Activated CD8-positive, alpha-beta memory T cell treated with anti-CD3 and anti-CD28 coated beads for 1 hour (primary cell): Measurements from ENCODE around the gene ARHGEF5.
"Not testable (repeated sequence)": the region's sequence is repeated elsewhere in the genome, so short reads cannot be mapped to it uniquely, and the experiment has no call there.

ENCODE experiments used
- DNase-seq, 2 donors: peaks; one replicate each; pipeline ENCODE4 v3.0.0-alpha.2; 2020; ENCODE audit warnings: low read depth in 1 of 2; ENCODE audit errors: extremely low read depth in 1 of 2

ARHGEF5 gene

DNA sequence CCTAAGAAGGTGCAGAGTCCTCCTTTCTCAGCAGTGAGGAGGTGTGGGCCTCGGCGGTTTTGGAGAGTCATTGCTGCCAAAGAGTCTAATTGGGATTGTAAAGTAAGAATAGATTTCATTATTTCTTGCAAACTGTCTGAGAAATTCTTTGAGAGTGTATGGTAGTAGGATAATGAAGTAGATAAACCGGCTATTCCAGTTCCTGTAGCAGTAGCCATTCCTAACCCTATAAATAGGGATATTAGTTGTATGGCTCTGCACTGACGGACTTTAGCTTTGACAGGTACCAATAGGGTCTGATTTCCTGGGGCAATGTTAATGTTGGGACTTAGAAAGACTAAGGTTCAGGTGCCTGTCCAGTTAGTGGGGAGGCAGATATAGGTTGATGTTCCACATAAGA, 63.7 kb downstream of the ARHGEF5 start:
- not testable (repeated sequence) for DNase-seq

DNA sequence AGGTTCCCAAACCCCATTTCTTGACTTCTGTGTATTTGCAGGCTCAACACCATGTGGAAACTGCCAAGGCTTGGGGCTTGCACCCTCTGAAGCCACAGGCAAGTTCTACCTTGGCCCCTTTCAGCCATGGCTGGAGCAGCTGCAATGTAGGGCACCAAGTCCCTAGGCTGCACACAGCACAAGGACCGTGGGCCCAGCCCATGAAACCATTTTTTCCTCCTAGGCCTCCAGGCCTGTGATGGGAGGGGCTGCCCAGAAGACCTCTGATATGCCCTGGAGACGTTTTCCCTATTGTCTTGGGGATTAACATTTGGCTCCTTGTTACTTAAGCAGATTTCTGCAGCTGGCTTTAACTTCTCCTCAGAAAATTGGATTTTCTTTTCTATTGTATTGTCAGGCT, 72.3 kb downstream of the ARHGEF5 start:
- not testable (repeated sequence) for DNase-seq

DNA sequence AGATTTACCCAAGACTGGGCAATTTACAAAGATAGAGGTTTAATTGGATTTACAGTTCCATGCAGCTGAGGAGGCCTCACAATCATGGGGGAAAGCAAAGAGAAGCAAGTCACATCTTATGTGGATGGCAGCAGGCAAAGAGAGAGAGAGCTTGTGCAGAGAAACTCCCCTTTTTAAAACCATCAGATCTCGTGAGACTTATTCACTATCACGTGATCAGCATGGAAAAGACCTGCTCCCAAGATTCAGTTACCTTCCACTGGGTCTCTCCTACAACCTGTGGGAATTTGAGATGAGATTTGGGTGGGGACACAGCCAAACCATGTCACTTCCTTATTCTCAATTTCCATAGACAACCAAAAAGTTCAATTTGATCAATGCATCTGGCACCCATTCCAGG, 73.2 kb downstream of the ARHGEF5 start:
- no peak for DNase-seq
